ENCODE measurements around the gene IL3. TPM values are rescaled to one million over a fixed set of nuclear protein-coding genes. Genes with fewer than 3 reads are reported as not detected.
A peak's percentile ranks its signal among the peaks of the same experiment; 100 is the strongest.

IL3 gene
- total RNA-seq, 1 experiment from 2014 or later: not detected

GRCh38 chr5:132054031-132054696, 6.3 kb upstream of the IL3 start:
- POLR2A ChIA-PET: no interaction called here
- H3K36me3 Mint-ChIP-seq (ENCODE audit: insufficient read depth, unreplicated experiment): peaks cover 6% of the 10 kb centered on the region
- Histone ChIP-seq H3K36me3 (ENCODE audit: control insufficient read depth, insufficient read depth, low read length) (no peaks in the 10 kb centered on the region), H3K27me3 (replicated peaks; ENCODE audit: control insufficient read depth, insufficient read depth, low read length) (no peaks in the 10 kb centered on the region), H3K4me1 (no peaks in the 10 kb centered on the region), H3K9me3 (no peaks in the 10 kb centered on the region), H3K4me3 (ENCODE audit: low read depth, low read length) (no peak overlapping the region)
- BruUV-seq (replicated peaks): no TSS peak
- peaks cover 15% of the 10 kb centered on the region for H3K27me3 Mint-ChIP-seq (ENCODE audit: insufficient read depth, unreplicated experiment)
- H3K4me3 Mint-ChIP-seq (ENCODE audit: unreplicated experiment): no peak overlapping the region
- intact Hi-C loops (cut with micrococcal nuclease; ENCODE audit: unreplicated experiment): no loop called here
- CTCF ChIA-PET: no interaction called here
- H3K9me3 Mint-ChIP-seq (ENCODE audit: unreplicated experiment): no peaks in the 10 kb centered on the region
- TF ChIP-seq, protein P1, sequence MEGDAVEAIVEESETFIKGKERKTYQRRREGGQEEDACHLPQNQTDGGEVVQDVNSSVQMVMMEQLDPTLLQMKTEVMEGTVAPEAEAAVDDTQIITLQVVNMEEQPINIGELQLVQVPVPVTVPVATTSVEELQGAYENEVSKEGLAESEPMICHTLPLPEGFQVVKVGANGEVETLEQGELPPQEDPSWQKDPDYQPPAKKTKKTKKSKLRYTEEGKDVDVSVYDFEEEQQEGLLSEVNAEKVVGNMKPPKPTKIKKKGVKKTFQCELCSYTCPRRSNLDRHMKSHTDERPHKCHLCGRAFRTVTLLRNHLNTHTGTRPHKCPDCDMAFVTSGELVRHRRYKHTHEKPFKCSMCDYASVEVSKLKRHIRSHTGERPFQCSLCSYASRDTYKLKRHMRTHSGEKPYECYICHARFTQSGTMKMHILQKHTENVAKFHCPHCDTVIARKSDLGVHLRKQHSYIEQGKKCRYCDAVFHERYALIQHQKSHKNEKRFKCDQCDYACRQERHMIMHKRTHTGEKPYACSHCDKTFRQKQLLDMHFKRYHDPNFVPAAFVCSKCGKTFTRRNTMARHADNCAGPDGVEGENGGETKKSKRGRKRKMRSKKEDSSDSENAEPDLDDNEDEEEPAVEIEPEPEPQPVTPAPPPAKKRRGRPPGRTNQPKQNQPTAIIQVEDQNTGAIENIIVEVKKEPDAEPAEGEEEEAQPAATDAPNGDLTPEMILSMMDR (IDR thresholded peaks at IDR 0.05; ENCODE audit: insufficient read depth in 1 of 2, low read depth in 1 of 2, low read length in 1 of 2, severe bottlenecking in 1 of 2, unreplicated experiment in 1 of 2): no peak
- DNase-seq: peak in 1 of 2 experiments; percentile 24
- H3K27ac Mint-ChIP-seq (ENCODE audit: unreplicated experiment): no peak overlapping the region
- no peaks in the 10 kb centered on the region for H3K4me1 Mint-ChIP-seq (ENCODE audit: low read depth, unreplicated experiment)

DNA sequence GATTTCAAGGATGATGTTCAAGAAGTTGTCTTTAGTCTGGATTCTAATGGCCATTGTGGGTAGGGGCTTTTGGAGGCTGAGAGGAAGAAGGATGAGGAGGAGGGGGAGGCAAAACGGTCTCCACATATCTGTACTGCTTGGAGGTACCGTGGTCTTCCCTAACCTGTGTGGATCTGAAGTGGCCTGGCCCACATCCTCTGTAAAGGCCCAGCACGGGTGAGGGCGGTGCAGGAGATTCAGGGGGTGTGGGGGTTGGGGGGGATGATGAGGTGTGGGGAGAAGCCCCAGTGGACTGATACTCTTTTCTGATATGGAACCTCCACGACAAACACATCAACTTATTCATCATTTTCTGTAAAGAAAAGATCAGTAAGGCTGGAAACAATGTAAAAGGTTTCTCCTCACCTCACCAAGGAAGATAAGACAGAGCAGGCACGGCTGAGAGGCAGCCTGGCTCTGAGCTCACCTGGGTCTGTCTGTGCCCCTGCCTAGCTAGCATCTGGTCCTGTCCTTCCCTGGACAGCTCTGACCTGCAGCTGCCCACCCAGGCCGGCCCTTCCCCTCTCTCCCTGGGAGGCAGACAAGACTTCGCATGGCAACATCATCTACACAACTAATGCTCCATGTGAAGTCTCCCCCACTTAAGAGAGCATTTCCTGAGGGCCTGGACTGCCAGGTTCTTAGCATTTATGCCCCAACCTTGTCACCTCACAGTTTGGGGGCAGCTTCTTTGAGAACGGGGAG, 5.6 kb upstream of the IL3 start:
- TF ChIP-seq, protein P1 (IDR thresholded peaks at IDR 0.05; ENCODE audit: insufficient read depth in 1 of 2, low read depth in 1 of 2, low read length in 1 of 2, severe bottlenecking in 1 of 2, unreplicated experiment in 1 of 2): no peak
- BruUV-seq (replicated peaks): no TSS peak
- Histone ChIP-seq H3K36me3 (ENCODE audit: control insufficient read depth, insufficient read depth, low read length) (no peaks in the 10 kb centered on the region), H3K9me3 (no peaks in the 10 kb centered on the region), H3K4me3 (ENCODE audit: low read depth, low read length) (no peak overlapping the region), H3K4me1 (no peaks in the 10 kb centered on the region), H3K27me3 (replicated peaks; ENCODE audit: control insufficient read depth, insufficient read depth, low read length) (no peaks in the 10 kb centered on the region)
- intact Hi-C loops (cut with micrococcal nuclease; ENCODE audit: unreplicated experiment): no loop called here
- Mint-ChIP-seq H3K4me1 (ENCODE audit: low read depth, unreplicated experiment) (no peaks in the 10 kb centered on the region), H3K36me3 (ENCODE audit: insufficient read depth, unreplicated experiment) (peaks cover 6% of the 10 kb centered on the region), H3K27me3 (ENCODE audit: insufficient read depth, unreplicated experiment) (peaks cover 15% of the 10 kb centered on the region), H3K4me3 (ENCODE audit: unreplicated experiment) (no peak overlapping the region), H3K27ac (ENCODE audit: unreplicated experiment) (no peak overlapping the region), H3K9me3 (ENCODE audit: unreplicated experiment) (no peaks in the 10 kb centered on the region)
- DNase-seq: no peak
- CTCF ChIA-PET: no interaction called here
- POLR2A ChIA-PET: no interaction called here

DNA sequence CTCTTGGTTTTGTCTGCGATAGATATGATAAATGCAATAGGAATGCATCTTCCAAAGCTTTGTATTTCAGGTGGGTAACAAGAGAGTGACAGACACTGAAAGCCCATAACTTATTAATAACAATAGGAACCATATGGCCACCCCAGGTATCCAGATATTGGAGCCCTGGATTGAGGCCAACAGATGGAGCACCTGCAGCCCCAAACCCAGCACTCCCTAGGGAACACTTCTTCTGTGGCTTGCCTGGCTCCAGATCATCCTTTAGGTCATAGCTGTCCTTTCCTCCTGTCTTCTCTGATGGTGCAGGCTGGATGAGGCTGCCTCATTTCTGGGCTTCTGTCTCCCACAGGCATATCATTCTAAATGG, 5.0 kb upstream of the IL3 start:
- H3K36me3 Mint-ChIP-seq (ENCODE audit: insufficient read depth, unreplicated experiment): peaks cover 6% of the 10 kb centered on the region
- H3K4me3 Mint-ChIP-seq (ENCODE audit: unreplicated experiment): no peak overlapping the region
- Histone ChIP-seq H3K36me3 (ENCODE audit: control insufficient read depth, insufficient read depth, low read length) (no peaks in the 10 kb centered on the region), H3K4me1 (no peaks in the 10 kb centered on the region), H3K9me3 (no peaks in the 10 kb centered on the region), H3K4me3 (ENCODE audit: low read depth, low read length) (no peak overlapping the region), H3K27me3 (replicated peaks; ENCODE audit: control insufficient read depth, insufficient read depth, low read length) (no peaks in the 10 kb centered on the region)
- TF ChIP-seq, protein P1 (IDR thresholded peaks at IDR 0.05; ENCODE audit: insufficient read depth in 1 of 2, low read depth in 1 of 2, low read length in 1 of 2, severe bottlenecking in 1 of 2, unreplicated experiment in 1 of 2): no peak
- H3K4me1 Mint-ChIP-seq (ENCODE audit: low read depth, unreplicated experiment): no peaks in the 10 kb centered on the region
- no TSS peak for BruUV-seq (replicated peaks)
- intact Hi-C loops (cut with micrococcal nuclease; ENCODE audit: unreplicated experiment): no loop called here
- no peak overlapping the region for H3K27ac Mint-ChIP-seq (ENCODE audit: unreplicated experiment)
- no peaks in the 10 kb centered on the region for H3K9me3 Mint-ChIP-seq (ENCODE audit: unreplicated experiment)
- DNase-seq: peak in 1 of 2 experiments; percentile 22
- POLR2A ChIA-PET: no interaction called here
- CTCF ChIA-PET: no interaction called here
- H3K27me3 Mint-ChIP-seq (ENCODE audit: insufficient read depth, unreplicated experiment): peaks cover 15% of the 10 kb centered on the region
